SH-SY5Y (cell line): ENCODE measurements around the gene RCAN2.

Experiments
- GATA2 ChIP-seq: IDR thresholded peaks from 2 replicates; pipeline ENCODE4 v1.6.1; 2011; ENCODE audit warnings: mild to moderate bottlenecking, low read depth, low read length
- GATA3 ChIP-seq: IDR thresholded peaks from 2 replicates; pipeline ENCODE4 v1.6.1; 2011; ENCODE audit warnings: low read depth, mild to moderate bottlenecking, low read length, moderate library complexity

DNA sequence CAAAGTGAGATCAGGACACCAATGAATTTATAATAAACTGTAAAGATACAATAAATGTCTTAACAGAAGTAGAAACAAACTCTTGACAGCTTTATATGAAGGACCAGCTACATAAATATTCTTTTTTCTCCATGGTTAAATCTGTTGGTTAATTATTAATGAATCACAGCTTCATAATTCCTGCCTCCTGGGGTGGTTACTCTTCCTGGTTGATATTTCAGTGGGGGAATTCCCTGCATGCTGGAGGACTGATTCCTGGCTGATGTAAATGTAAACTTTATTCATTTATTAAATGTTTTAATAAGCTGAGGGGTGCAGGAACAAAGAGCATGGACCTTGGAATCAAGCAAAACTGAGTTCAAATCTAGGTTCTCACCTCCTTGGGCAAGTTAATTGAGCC is 16.2 kb upstream of the RCAN2 start:
- no peak for TF ChIP-seq GATA2
- TF ChIP-seq GATA3 = no peak
